ENCODE measurements around the gene GNAI2.

- TF ChIP-seq CTCF (IDR thresholded peaks at IDR 0.05) (no peak), ZFX (IDR thresholded peaks at IDR 0.05; ENCODE audit: borderline replicate concordance) (no peak)
Observed at GRCh38 chr3:50266017-50266416, 30.0 kb downstream of the GNAI2 start.
